Neutrophil (primary cell): Measurements from ENCODE around the gene ARRDC4.

Experiments
- H3K27ac ChIP-seq: fragments of 200-600 bp; sonication (generic); 2 replicates; pipeline ENCODE4 v1.5.1; 2016; ENCODE audit warnings: mild to moderate bottlenecking, moderate library complexity
- H3K27me3 ChIP-seq: fragments of 200-600 bp; sonication (generic); 2 replicates; pipeline ENCODE4 v1.6.0; 2016; ENCODE audit warnings: mild to moderate bottlenecking
- H3K36me3 ChIP-seq: fragments of 200-600 bp; sonication (generic); 2 replicates; pipeline ENCODE4 v1.5.1; 2017
- H3K4me1 ChIP-seq, 2 experiments: fragments of 200-600 bp in 1 of 2; sonication (generic) in 1 of 2; 1 replicate in 1 of 2; 2 replicates in 1 of 2; pipeline versions ENCODE4 v1.5.1 to v1.6.1; 2013 to 2016; ENCODE audit warnings: low read depth in 1 of 2, low read length in 1 of 2, mild to moderate bottlenecking in 1 of 2, moderate library complexity in 1 of 2; ENCODE audit not compliant: control insufficient read depth in 1 of 2, insufficient read depth in 1 of 2
- H3K4me3 ChIP-seq, 2 experiments: fragments of 200-600 bp in 1 of 2; sonication (generic) in 1 of 2; 1 replicate in 1 of 2; 2 replicates in 1 of 2; pipeline ENCODE4 v1.5.1; 2013 to 2016; ENCODE audit warnings: low read depth in 1 of 2, low read length in 1 of 2, mild to moderate bottlenecking in 1 of 2, moderate library complexity in 1 of 2
- H3K9me3 ChIP-seq: fragments of 200-600 bp; sonication (generic); 2 replicates; pipeline ENCODE4 v1.5.1; 2016
- TF ChIP-seq, protein P1 (sequence below): fragments of 200-600 bp; sonication (generic); IDR thresholded peaks from 2 replicates; pipeline ENCODE4 v1.5.1; 2016; ENCODE audit warnings: antibody characterized with exemption

The ARRDC4 gene

DNA sequence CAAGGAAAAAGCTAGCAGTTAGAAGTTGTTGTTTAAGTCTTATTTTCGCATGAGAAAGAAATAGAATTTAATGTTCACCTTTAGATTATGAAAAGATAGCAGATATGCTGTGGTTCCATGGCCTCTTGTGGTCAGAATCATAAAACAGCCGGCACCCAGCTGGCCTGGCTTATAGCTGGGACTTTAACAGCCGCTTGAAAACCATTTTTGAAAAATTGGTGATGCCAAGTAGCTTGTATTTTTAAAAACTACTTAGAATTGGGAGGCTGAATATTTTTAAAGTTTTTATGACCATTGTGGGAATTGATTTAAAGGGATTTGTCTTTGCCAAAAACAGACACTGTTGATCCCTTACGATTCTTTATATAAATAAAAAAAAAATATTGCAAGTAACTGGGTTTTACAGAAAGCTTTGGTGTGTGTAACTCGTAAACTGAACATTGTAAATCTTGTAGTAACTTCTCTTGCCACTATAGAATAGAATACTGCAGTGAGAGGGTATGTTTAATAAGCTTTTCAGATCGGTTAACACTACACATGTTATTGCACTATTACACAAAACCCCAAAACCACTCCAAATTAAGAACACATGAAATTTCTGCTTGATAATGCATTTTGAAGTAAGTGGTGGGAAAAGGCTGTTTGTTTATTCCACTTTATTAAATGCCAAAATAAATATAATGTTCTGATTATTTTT lies 6.6 kb downstream of the ARRDC4 start:
- Histone ChIP-seq H3K4me1 (peaks cover 0 to 5% of the 10 kb centered on the region in 2 experiments), H3K36me3 (no peaks in the 10 kb centered on the region), H3K4me3 (no peak overlapping the region), H3K27me3 (peaks cover 13% of the 10 kb centered on the region), H3K27ac (no peak overlapping the region), H3K9me3 (no peaks in the 10 kb centered on the region)
- TF ChIP-seq, protein P1, sequence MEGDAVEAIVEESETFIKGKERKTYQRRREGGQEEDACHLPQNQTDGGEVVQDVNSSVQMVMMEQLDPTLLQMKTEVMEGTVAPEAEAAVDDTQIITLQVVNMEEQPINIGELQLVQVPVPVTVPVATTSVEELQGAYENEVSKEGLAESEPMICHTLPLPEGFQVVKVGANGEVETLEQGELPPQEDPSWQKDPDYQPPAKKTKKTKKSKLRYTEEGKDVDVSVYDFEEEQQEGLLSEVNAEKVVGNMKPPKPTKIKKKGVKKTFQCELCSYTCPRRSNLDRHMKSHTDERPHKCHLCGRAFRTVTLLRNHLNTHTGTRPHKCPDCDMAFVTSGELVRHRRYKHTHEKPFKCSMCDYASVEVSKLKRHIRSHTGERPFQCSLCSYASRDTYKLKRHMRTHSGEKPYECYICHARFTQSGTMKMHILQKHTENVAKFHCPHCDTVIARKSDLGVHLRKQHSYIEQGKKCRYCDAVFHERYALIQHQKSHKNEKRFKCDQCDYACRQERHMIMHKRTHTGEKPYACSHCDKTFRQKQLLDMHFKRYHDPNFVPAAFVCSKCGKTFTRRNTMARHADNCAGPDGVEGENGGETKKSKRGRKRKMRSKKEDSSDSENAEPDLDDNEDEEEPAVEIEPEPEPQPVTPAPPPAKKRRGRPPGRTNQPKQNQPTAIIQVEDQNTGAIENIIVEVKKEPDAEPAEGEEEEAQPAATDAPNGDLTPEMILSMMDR: no peak

DNA sequence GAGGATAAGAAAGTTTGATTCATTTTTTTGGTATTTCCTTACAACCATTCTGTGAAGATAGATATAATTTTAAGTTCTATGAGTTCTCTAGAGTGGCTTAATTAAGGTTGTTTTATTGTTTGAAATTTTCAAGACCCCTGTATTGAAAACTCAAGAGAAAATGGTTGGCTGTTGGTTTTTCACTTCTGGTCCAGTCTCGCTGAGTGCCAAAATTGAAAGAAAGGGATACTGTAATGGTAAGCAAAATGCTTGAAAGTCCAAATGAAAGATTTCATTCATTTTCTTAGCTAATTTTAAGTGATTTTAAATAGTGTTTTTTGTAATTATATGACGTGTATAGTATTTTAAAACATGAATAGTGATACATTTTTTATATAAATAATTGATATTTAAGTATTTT lies 7.4 kb downstream of the ARRDC4 start:
- Histone ChIP-seq H3K27me3 (peaks cover 5% of the 10 kb centered on the region), H3K36me3 (no peaks in the 10 kb centered on the region), H3K4me3 (no peak overlapping the region), H3K27ac (no peak overlapping the region), H3K4me1 (peaks cover 0 to 5% of the 10 kb centered on the region in 2 experiments), H3K9me3 (no peaks in the 10 kb centered on the region)
- TF ChIP-seq, protein P1: no peak

DNA sequence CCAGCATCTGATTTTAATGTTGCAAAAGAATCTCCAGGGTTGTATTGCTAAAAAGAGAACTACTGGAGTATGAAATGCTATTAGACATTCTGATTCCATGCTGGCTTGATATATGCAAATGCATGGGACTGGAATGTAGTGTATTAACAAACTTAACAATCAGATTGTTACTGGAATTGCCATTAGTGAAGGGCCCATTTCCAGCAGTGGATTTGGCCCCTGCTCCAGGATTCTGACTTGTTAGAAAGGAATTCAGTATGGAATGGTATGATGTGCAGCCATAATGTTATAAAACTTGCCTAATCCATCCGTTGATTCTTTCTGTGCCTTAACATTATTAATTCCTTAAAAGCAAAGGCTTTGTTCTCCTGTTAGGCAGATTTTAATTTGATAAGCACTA lies 7.9 kb downstream of the ARRDC4 start:
- Histone ChIP-seq H3K27ac (no peak overlapping the region), H3K4me1 (peaks cover 0 to 5% of the 10 kb centered on the region in 2 experiments), H3K4me3 (no peak overlapping the region), H3K36me3 (no peaks in the 10 kb centered on the region), H3K9me3 (no peaks in the 10 kb centered on the region), H3K27me3 (peaks cover 3% of the 10 kb centered on the region)
- TF ChIP-seq, protein P1: no peak

DNA sequence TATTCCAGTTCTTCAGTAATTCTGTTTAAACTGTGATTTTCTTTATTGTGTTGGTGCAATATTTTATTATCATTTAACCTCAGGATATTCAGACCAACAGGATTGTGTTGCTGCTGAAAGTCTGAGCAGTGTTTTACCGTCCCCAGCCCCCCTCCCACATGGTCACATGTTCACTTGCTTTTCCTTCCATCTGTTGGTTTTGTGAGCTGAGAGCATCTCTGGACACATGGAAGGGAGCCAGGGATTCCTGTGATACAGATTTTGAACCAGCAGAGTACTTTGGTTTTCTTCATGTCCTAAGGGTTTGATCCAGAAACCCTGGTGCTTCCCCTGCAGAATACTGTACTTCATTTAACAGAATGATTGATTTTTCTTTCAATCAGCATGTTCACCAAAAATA lies 11.9 kb downstream of the ARRDC4 start:
- no peak overlapping the region for H3K4me3 ChIP-seq
- no peaks in the 10 kb centered on the region for H3K4me1 ChIP-seq
- no peaks in the 10 kb centered on the region for H3K27me3 ChIP-seq
- H3K9me3 ChIP-seq: no peaks in the 10 kb centered on the region
- no peaks in the 10 kb centered on the region for H3K36me3 ChIP-seq
- TF ChIP-seq, protein P1: no peak
- H3K27ac ChIP-seq: no peak overlapping the region

DNA sequence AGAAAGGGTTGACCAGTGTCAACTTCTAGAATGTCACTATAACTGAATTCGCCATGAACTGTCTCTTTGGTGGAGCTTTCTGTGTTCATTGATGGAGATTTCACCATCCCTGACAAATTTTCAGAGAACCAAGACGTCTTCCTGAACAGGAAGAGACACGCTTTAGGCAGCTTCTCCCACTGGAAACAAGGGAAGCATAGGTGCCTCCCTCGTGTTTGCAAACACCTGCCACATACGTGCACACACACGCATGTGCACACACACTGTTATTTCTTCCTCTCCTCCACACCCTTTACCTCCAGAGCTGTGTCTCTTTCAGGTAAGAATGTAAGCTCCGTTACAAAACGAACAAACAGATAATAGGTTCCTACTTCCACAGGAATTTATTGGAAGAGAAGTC lies 15.6 kb downstream of the ARRDC4 start:
- H3K27me3 ChIP-seq: no peaks in the 10 kb centered on the region
- H3K36me3 ChIP-seq: no peaks in the 10 kb centered on the region
- H3K9me3 ChIP-seq: no peaks in the 10 kb centered on the region
- H3K27ac ChIP-seq: no peak overlapping the region
- H3K4me1 ChIP-seq: no peaks in the 10 kb centered on the region
- TF ChIP-seq, protein P1: no peak
- no peak overlapping the region for H3K4me3 ChIP-seq
